Measurements from ENCODE around the gene FAXDC2. TPM values are rescaled to one million over a fixed set of nuclear protein-coding genes. Genes with fewer than 3 reads are reported as not detected.

The FAXDC2 gene
- total and polyA plus RNA-seq, 9 of the 15 experiments (the other 6 are each of a cell fraction or from before 2014, with no cell fraction given), result 2.4 to 30.0 (median 9.9) TPM

DNA sequence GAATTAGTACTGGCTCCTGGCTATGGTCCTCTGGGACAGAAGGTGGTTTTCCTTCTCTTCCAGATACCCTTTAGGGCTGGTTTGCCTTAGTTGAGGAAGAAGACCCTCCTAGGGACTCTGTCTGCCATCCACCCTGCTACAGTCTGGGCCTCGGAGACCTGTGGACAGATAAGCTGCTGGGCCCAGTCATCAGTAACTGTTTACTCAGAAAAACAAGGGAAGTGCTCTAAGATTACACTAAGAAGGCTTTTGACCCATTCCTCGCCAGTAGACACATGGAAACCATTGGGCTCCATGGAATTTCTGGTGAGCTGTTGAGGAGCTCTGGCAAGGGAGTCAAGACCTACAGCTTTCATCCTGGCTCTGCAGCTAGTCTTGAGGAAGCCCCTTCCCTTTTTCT is 64.0 kb downstream of the FAXDC2 start (continued):
- TF ChIP-seq HOMEZ (CRISPR knock-in tag; IDR thresholded peaks at IDR 0.05) (no peak), HDAC8 (tag; IDR thresholded peaks at IDR 0.05) (no peak), FOSL1 (tag; conservative IDR thresholded peaks at IDR 0.05) (0 out of 2 replicates have a peak, but pooled peaks have one; percentile 29), ZNF41 (CRISPR knock-in tag; conservative IDR thresholded peaks at IDR 0.05) (no peak), SP1 (CRISPR knock-in tag; IDR thresholded peaks at IDR 0.05) (no peak), ZBTB7A (IDR thresholded peaks at IDR 0.05; ENCODE audit: borderline replicate concordance, control insufficient read depth, low read depth, low read length) (peak; percentile 51; the same call in 1 of the 2 replicates), ELF4 (CRISPR knock-in tag; IDR thresholded peaks at IDR 0.05) (no peak), U2AF1 (optimal IDR thresholded peaks at IDR 0.05; ENCODE audit: low read depth, low read length) (no peak), ZNF197 (CRISPR knock-in tag; IDR thresholded peaks at IDR 0.05; ENCODE audit: low read depth) (no peak), RBM39 (optimal IDR thresholded peaks at IDR 0.05; ENCODE audit: low read depth, low read length) (no peak), ZNF551 (CRISPR knock-in tag; IDR thresholded peaks at IDR 0.05) (no peak), SRSF9 (IDR thresholded peaks at IDR 0.05; ENCODE audit: borderline replicate concordance, low read depth, low read length) (no peak)
- TF ChIP-seq, protein P1, sequence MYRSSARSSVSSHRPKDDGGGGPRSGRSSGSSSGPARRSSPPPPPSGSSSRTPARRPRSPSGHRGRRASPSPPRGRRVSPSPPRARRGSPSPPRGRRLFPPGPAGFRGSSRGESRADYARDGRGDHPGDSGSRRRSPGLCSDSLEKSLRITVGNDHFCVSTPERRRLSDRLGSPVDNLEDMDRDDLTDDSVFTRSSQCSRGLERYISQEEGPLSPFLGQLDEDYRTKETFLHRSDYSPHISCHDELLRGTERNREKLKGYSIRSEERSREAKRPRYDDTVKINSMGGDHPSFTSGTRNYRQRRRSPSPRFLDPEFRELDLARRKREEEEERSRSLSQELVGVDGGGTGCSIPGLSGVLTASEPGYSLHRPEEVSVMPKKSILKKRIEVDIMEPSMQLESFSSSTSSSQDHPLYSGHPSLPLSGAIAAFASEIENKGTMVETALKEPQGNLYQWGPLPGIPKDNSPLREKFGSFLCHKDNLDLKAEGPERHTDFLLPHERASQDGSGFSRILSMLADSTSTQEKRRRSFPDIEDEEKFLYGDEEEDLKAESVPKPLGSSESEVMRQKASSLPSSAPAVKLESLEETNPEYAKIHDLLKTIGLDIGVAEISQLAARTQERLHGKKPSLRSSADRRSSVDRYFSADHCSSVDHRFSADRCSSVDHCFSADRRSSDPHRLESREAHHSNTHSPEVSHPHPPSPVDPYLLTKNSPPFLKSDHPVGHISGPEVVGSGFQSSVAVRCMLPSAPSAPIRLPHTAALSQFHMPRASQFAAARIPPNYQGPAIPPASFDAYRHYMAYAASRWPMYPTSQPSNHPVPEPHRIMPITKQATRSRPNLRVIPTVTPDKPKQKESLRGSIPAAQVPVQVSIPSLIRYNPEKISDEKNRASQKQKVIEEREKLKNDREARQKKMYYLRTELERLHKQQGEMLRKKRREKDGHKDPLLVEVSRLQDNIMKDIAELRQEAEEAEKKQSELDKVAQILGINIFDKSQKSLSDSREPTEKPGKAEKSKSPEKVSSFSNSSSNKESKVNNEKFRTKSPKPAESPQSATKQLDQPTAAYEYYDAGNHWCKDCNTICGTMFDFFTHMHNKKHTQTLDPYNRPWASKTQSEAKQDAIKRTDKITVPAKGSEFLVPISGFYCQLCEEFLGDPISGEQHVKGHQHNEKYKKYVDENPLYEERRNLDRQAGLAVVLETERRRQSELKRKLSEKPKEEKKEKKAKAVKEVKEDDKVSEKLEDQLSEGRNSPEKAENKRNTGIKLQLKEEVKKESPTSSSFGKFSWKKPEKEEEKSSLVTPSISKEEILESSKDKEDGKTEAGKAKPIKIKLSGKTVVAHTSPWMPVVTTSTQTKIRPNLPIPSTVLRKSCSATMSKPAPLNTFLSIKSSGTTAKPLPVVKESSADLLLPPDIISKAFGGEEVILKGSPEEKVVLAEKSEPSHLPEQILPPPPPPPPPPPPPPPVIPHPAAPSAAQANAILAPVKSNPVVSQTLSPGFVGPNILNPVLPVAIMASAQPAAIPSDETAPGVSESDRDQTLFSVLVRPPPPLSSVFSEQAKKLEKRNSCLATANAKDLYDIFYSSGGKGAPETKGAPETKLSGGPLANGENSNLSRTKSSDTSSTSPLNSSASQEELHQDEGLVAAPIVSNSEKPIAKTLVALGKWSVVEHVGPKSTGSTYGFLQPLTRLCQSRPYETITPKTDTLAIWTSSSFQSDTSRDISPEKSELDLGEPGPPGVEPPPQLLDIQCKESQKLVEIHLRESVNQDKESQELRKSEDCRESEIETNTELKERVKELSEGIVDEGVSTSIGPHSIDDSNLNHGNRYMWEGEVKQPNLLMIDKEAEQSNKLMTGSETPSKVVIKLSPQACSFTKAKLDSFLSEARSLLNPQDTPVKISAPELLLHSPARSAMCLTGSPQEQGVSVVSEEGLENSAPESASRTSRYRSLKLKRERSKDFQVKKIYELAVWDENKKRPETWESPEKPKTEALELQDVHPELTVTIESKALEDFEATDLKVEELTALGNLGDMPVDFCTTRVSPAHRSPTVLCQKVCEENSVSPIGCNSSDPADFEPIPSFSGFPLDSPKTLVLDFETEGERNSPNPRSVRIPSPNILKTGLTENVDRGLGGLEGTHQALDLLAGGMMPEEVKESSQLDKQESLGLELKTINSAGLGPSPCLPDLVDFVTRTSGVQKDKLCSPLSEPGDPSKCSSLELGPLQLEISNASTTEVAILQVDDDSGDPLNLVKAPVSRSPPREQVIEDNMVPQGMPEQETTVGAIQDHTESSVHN (IDR thresholded peaks at IDR 0.05; ENCODE audit: borderline replicate concordance in 1 of 2, low read depth in 1 of 2), result no peak
- TF ChIP-seq, protein P2, sequence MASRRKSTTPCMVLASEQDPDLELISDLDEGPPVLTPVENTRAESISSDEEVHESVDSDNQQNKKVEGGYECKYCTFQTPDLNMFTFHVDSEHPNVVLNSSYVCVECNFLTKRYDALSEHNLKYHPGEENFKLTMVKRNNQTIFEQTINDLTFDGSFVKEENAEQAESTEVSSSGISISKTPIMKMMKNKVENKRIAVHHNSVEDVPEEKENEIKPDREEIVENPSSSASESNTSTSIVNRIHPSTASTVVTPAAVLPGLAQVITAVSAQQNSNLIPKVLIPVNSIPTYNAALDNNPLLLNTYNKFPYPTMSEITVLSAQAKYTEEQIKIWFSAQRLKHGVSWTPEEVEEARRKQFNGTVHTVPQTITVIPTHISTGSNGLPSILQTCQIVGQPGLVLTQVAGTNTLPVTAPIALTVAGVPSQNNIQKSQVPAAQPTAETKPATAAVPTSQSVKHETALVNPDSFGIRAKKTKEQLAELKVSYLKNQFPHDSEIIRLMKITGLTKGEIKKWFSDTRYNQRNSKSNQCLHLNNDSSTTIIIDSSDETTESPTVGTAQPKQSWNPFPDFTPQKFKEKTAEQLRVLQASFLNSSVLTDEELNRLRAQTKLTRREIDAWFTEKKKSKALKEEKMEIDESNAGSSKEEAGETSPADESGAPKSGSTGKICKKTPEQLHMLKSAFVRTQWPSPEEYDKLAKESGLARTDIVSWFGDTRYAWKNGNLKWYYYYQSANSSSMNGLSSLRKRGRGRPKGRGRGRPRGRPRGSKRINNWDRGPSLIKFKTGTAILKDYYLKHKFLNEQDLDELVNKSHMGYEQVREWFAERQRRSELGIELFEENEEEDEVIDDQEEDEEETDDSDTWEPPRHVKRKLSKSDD (conservative IDR thresholded peaks at IDR 0.05; ENCODE audit: low read length), result no peak
- TF ChIP-seq, protein P3, sequence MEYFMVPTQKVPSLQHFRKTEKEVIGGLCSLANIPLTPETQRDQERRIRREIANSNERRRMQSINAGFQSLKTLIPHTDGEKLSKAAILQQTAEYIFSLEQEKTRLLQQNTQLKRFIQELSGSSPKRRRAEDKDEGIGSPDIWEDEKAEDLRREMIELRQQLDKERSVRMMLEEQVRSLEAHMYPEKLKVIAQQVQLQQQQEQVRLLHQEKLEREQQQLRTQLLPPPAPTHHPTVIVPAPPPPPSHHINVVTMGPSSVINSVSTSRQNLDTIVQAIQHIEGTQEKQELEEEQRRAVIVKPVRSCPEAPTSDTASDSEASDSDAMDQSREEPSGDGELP (CRISPR knock-in tag; IDR thresholded peaks at IDR 0.05; ENCODE audit: borderline replicate concordance), result no peak

All from K562 (cell line).